ENCODE data around the gene ACADL.

GRCh38 chr2:210198326-210198725, 26.9 kb downstream of the ACADL start:
- TF ChIP-seq, protein P1, sequence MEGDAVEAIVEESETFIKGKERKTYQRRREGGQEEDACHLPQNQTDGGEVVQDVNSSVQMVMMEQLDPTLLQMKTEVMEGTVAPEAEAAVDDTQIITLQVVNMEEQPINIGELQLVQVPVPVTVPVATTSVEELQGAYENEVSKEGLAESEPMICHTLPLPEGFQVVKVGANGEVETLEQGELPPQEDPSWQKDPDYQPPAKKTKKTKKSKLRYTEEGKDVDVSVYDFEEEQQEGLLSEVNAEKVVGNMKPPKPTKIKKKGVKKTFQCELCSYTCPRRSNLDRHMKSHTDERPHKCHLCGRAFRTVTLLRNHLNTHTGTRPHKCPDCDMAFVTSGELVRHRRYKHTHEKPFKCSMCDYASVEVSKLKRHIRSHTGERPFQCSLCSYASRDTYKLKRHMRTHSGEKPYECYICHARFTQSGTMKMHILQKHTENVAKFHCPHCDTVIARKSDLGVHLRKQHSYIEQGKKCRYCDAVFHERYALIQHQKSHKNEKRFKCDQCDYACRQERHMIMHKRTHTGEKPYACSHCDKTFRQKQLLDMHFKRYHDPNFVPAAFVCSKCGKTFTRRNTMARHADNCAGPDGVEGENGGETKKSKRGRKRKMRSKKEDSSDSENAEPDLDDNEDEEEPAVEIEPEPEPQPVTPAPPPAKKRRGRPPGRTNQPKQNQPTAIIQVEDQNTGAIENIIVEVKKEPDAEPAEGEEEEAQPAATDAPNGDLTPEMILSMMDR (IDR thresholded peaks at IDR 0.05; ENCODE audit: low read depth, low read length) = no peak
- no peak for TF ChIP-seq EZH2phosphoT487 (IDR thresholded peaks at IDR 0.05; ENCODE audit: low read depth)

Data from OCI-LY3 (cell line).